ENCODE results near the gene RALY.

Gene RALY

GRCh38 chr20:33971147-33971975 is 22.4 kb upstream of the RALY start:
- TF ChIP-seq CTCF (IDR thresholded peaks at IDR 0.05; ENCODE audit: low read depth, low read length): no peak
- no peak for DNase-seq (ENCODE audit: low read depth, low spot score)
- in situ Hi-C loops (cut with HindIII; ENCODE audit: low sequenced_read_pairs): no loop called here
- H3K4me3 ChIP-seq (ENCODE audit: low read depth, low read length): no peak overlapping the region

GRCh38 chr20:33976959-33977358 is 16.8 kb upstream of the RALY start:
- no peak for TF ChIP-seq CTCF (IDR thresholded peaks at IDR 0.05; ENCODE audit: low read depth, low read length)
- H3K4me3 ChIP-seq (ENCODE audit: low read depth, low read length): no peak overlapping the region

GRCh38 chr20:33977535-33977934 is 16.2 kb upstream of the RALY start:
- no peak overlapping the region for H3K4me3 ChIP-seq (ENCODE audit: low read depth, low read length)
- in situ Hi-C loops (cut with HindIII; ENCODE audit: low sequenced_read_pairs): no loop called here
- TF ChIP-seq CTCF (IDR thresholded peaks at IDR 0.05; ENCODE audit: low read depth, low read length): no peak
- DNase-seq (ENCODE audit: low read depth, low spot score): no peak

More at GRCh38 chr20:33976959-33977358, 16.8 kb upstream of the RALY start:
- in situ Hi-C loops (cut with HindIII; ENCODE audit: low sequenced_read_pairs): no loop called here
- DNase-seq (ENCODE audit: low read depth, low spot score): no peak

GRCh38 chr20:33979094-33979493 is 14.6 kb upstream of the RALY start:
- H3K4me3 ChIP-seq (ENCODE audit: low read depth, low read length): no peak overlapping the region
- DNase-seq (ENCODE audit: low read depth, low spot score): no peak
- TF ChIP-seq CTCF (IDR thresholded peaks at IDR 0.05; ENCODE audit: low read depth, low read length): no peak
- in situ Hi-C loops (cut with HindIII; ENCODE audit: low sequenced_read_pairs): no loop called here

- DNase-seq (ENCODE audit: low read depth, low spot score): no peak
- H3K4me3 ChIP-seq (ENCODE audit: low read depth, low read length): no peak overlapping the region
- TF ChIP-seq CTCF (IDR thresholded peaks at IDR 0.05; ENCODE audit: low read depth, low read length): no peak
- in situ Hi-C loops (cut with HindIII; ENCODE audit: low sequenced_read_pairs): no loop called here
Measured at GRCh38 chr20:33981347-33981746, 12.4 kb upstream of the RALY start.

- TF ChIP-seq CTCF (IDR thresholded peaks at IDR 0.05; ENCODE audit: low read depth, low read length): no peak
- DNase-seq (ENCODE audit: low read depth, low spot score): no peak
- in situ Hi-C loops (cut with HindIII; ENCODE audit: low sequenced_read_pairs): no loop called here
- H3K4me3 ChIP-seq (ENCODE audit: low read depth, low read length): no peak overlapping the region
Measured at GRCh38 chr20:33981964-33982363, 11.7 kb upstream of the RALY start.

Data from astrocyte of the spinal cord (primary cell).